Measurements from ENCODE around the gene GPC1.

GPC1 gene

GRCh38 chr2:240445961-240446663 lies 10.6 kb downstream of the GPC1 start:
- no peak for DNase-seq

- DNase-seq = no peak
These were observed 11.3 kb downstream of the GPC1 start for GRCh38 chr2:240446664-240447175.

DNA sequence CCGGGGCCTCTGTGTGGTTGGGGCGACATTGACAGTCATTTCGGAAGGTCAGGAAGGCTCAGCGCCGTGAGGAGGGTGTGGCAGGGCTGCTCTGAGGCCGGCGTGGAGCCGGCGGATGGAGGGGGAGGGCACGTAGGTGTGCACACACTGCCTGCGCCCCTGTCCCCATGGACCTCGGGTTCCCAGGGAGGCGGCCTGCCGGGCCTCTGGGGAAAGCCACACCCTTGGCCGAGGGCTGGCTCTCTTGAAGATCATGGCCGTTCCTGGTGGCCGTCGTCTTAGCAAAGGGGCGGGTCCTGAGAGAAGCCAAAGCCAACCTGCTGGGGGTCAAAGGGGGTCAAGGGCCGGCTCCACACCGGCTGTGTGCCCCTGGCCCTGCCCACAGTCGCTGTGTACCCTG lies 11.9 kb downstream of the GPC1 start:
- DNase-seq = no peak

- DNase-seq = no peak
These were observed 12.5 kb downstream of the GPC1 start for GRCh38 chr2:240447934-240448333.

GRCh38 chr2:240448387-240449274 lies 13.2 kb downstream of the GPC1 start:
- no peak for DNase-seq

DNA sequence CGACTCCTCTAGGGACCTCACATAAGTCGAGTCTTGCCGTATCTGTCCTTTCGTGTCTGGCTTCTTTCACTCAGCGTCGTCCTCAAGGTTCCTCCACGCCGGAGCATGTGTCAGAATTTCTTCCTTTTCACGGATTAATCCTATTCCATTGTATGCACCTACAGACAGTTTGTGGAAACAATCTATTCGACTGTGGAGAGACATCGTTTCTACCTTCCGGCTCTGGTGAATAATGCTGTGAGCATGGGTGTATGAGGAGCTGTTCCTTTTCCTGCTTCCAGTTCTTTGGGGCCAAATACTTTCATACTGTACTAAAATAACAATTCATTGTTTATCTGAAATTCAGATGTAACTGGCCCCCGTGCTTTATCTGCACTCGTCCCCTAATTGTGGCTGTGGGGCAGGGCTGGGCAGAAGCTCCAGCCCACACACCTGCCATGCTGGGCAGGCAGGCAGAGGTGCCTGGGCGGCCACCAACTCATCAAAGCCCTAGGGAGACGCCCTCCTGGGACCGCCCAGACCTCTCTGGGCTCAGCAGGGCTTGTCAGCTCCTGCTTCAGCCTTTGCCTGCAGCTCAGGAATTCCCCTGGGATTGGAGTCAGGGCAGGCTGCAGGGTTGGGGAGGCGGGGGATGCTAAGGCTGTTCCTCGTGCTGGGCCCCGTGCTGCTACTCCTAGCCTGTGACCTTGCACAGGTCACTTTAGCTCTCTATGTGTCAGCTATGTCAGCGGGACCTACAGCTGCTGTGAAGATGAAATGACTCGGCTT lies 14.5 kb downstream of the GPC1 start:
- no peak for DNase-seq

GRCh38 chr2:240450532-240451107 lies 15.2 kb downstream of the GPC1 start:
- no peak for DNase-seq

- no peak for DNase-seq
These were observed 15.7 kb downstream of the GPC1 start for GRCh38 chr2:240451108-240451611.

DNA sequence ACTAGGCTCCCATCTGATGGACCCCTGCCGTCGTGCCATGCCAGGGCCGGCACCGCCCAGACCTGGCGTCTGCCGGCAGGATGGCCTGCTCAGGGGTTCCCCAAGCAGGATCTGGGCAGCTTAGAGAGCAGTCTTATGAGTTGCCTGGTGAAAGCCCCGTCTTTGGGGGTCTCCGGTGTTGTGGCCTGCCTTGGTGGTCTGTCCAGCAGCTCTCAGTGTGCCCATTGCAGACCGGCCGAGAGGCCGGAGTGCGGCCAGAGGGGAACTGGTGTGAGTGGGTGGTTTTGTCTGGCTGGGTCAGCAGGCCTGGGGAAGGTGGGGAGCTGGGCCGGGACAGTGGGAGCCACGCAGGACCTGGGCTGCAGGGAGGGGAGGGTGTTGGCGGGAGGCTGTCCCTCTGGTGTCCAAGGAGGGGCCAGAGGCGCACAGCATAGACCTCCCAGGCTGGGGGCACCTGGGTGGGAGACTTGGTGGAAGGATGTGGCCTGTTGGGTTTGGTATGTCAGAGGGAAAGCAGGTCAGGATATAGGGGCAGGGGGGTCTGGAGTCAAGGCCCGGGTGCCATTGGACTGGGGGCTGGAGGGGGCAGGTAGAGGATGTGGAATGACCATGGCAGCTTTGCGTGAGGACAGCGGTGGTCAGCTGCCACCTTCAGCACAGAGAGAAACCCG lies 16.5 kb downstream of the GPC1 start:
- no peak for DNase-seq

DNA sequence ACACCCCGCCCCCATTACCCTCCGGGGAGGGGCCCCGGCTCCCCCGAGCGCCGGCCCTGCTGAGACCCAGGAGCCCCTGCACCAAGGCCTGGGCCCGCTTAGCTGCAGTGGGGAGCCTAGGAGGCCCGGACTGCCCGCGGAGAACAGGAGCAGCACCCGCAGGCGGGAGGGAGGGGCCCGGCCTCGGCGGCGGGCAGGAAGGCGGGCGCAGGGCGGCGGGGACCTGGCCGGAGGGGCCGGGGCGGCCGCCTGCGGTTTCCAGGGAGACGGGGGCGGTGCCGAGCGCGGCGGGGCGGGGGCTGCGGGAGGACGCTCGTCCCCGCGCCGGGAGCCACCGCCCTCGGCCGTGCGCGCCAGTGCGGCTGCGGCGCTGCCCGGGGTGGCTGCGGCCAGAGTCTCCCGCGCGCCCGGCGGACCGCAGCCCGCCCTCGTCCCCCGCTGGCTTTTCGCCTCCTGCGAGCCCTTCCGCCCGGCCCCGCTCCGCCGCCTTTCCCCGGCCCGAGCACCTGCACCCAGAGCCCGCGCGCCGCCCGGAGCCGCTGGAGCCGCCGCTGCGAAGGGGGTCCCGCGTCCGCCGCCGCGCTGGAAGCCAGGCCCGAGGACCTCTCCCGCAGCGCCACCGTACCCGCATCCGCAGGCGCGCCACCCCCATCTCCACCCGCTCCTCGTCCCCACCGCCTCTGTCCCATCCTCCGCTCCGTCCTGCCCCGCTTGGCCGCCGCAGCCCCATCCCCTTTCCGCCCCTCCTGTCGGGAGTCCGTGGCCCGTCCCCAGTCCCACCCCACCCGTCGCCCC lies 17.2 kb downstream of the GPC1 start:
- peak in 2 of 3 donors; percentile 38 to 65 for DNase-seq

GRCh38 chr2:240453461-240454105 lies 18.1 kb downstream of the GPC1 start:
- no peak for DNase-seq

GRCh38 chr2:240454106-240454901 lies 18.8 kb downstream of the GPC1 start:
- no peak for DNase-seq

- no peak for DNase-seq
These were observed 19.8 kb downstream of the GPC1 start for GRCh38 chr2:240455272-240455646.

GRCh38 chr2:240455647-240456446 lies 20.4 kb downstream of the GPC1 start:
- no peak for DNase-seq

- DNase-seq = no peak
These were observed 21.2 kb downstream of the GPC1 start for GRCh38 chr2:240456447-240457222.

DNA sequence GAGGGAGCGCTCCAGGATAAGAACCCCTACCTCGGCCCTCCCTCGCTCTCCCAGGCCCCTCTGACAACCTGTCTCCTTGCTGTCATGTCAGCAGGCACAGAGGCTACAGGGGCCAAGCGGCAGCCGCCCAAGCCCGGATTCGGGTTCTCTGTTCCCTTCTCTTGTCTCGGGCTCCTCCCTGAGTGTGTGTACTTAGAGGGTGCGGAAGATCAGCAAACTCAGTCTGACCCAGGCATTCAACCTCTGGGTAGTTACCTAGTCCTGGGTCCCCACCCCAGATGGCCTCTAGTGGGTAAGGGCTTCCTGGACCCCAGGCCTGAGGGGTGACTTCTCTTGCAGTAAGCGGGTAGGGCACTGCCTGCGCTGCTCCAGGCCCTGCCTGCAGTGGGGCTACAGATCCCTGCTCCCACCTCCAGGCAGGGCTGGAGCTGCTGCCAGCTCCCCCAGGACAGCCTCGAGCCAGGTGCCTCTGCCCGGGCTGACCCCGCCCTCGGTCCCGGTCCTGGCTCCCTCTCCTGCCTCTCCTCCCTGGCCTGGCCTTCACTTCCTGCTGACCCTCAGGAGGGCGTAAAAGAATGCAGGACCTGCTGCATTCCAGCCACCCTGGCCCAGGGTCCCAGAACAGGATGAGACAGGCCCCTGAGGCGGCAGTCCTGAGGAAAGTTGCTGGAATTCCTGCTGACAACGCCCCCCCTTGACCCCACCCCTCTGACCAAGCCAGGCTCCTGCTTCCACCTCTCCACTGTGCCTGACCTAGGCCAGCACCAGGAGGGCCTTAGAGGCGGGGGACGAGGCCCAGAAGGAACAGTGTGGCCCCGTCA lies 22.0 kb downstream of the GPC1 start:
- no peak for DNase-seq
